Sigmoid colon (tissue), 4 donors: ENCODE data around the gene ZFYVE26.

ENCODE experiments used
- CTCF ChIP-seq, 4 experiments: fragments of 450-650 bp in 3 of 4; fragments of 200-600 bp in 1 of 4; IDR thresholded peaks; one replicate each; pipeline ENCODE4 v1.5.1; 2016 to 2019; ENCODE audit warnings: antibody characterized with exemption in 4 of 4, mild to moderate bottlenecking in 3 of 4, moderate library complexity in 2 of 4
- POLR2AphosphoS5 ChIP-seq, 4 donors: sonication (generic); formaldehyde crosslinking; IDR thresholded peaks; one replicate each; pipeline ENCODE4 v1.6.1; 2017; ENCODE audit warnings: antibody characterized with exemption in 4 of 4

GRCh38 chr14:67748312-67748711 is 68.1 kb downstream of the ZFYVE26 start:
- no peak for TF ChIP-seq CTCF (IDR thresholded peaks at IDR 0.05)
- no peak for TF ChIP-seq POLR2AphosphoS5 (IDR thresholded peaks at IDR 0.05)
